ENCODE measurements around the gene IGFL1. TPM values are rescaled to one million over a fixed set of nuclear protein-coding genes. Genes with fewer than 3 reads are reported as not detected.

The IGFL1 gene
- total RNA-seq, 2 experiments from 2014 or later, result not detected

GRCh38 chr19:46201454-46202310 lies 27.9 kb upstream of the IGFL1 start:
- no peaks in the 10 kb centered on the region for H4K20me1 ChIP-seq (ENCODE audit: insufficient read depth, low read length)
- intact Hi-C loops (cut with micrococcal nuclease; ENCODE audit: unreplicated experiment), result no loop called here
- no peak for DNase-seq (ENCODE audit: low spot score)
- no peaks in the 10 kb centered on the region for H3K9me2 ChIP-seq (ENCODE audit: insufficient read depth, low read length)
- no peak overlapping the region for H3K4me3 ChIP-seq (ENCODE audit: low read depth, low read length, poor library complexity, severe bottlenecking)
- TF ChIP-seq CTCF (conservative IDR thresholded peaks at IDR 0.05; ENCODE audit: low read length) (no peak), EZH2phosphoT487 (IDR thresholded peaks at IDR 0.05; ENCODE audit: borderline replicate concordance, low read depth, low read length) (no peak)
- no peaks in the 10 kb centered on the region for H3K36me3 ChIP-seq (ENCODE audit: insufficient read depth, low read length)
- H2AFZ ChIP-seq (ENCODE audit: low read length), result no peak overlapping the region
- CTCF ChIA-PET (ENCODE audit: unreplicated experiment), result no interaction called here
- no peaks in the 10 kb centered on the region for H3K9me3 ChIP-seq (ENCODE audit: low read length)
- H3K4me2 ChIP-seq (ENCODE audit: low read length), result no peak overlapping the region
- POLR2A ChIA-PET, result no interaction called here
- no TSS peak for BruUV-seq (replicated peaks)
- H3K4me1 ChIP-seq (ENCODE audit: insufficient read depth, low read length, poor library complexity, severe bottlenecking), result no peaks in the 10 kb centered on the region
- no peak overlapping the region for H3K27ac ChIP-seq (ENCODE audit: low read depth, low read length, poor library complexity, severe bottlenecking)
- no peaks in the 10 kb centered on the region for H3K79me2 ChIP-seq (ENCODE audit: insufficient read depth, low read depth, low read length)

DNA sequence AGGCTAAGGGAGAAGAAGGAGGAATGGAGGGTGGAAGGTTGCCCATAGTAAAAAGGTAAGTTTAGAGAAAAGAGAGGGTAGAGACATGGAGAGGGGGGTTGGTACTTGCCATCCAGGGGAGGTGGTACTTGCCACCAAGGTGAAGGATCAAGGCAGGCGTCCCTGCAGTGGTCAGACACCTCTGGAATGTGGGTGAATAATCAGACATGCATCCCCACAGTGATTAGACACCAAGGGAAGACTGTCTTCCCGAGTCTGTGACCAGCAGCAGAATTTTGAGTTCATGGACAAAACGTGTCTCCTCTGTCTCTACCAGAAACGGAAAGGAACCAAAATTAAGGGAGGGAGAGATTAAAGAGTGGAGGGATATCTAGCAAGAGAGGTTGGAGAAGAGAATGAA lies 27.1 kb upstream of the IGFL1 start:
- Histone ChIP-seq H4K20me1 (ENCODE audit: insufficient read depth, low read length) (no peaks in the 10 kb centered on the region), H3K4me3 (ENCODE audit: low read depth, low read length, poor library complexity, severe bottlenecking) (no peak overlapping the region), H3K79me2 (ENCODE audit: insufficient read depth, low read depth, low read length) (no peaks in the 10 kb centered on the region), H3K4me2 (ENCODE audit: low read length) (no peak overlapping the region), H2AFZ (ENCODE audit: low read length) (no peak overlapping the region), H3K27ac (ENCODE audit: low read depth, low read length, poor library complexity, severe bottlenecking) (no peak overlapping the region), H3K4me1 (ENCODE audit: insufficient read depth, low read length, poor library complexity, severe bottlenecking) (no peaks in the 10 kb centered on the region), H3K36me3 (ENCODE audit: insufficient read depth, low read length) (no peaks in the 10 kb centered on the region), H3K9me3 (ENCODE audit: low read length) (no peaks in the 10 kb centered on the region), H3K9me2 (ENCODE audit: insufficient read depth, low read length) (no peaks in the 10 kb centered on the region)
- no peak for TF ChIP-seq EZH2phosphoT487 (IDR thresholded peaks at IDR 0.05; ENCODE audit: borderline replicate concordance, low read depth, low read length)
- no peak for TF ChIP-seq CTCF (conservative IDR thresholded peaks at IDR 0.05; ENCODE audit: low read length)
- intact Hi-C loops (cut with micrococcal nuclease; ENCODE audit: unreplicated experiment), result no loop called here
- POLR2A ChIA-PET, result no interaction called here
- CTCF ChIA-PET (ENCODE audit: unreplicated experiment), result no interaction called here
- DNase-seq (ENCODE audit: low spot score), result no peak
- no TSS peak for BruUV-seq (replicated peaks)

All from OCI-LY7 (cell line).